Hippocampal formation (tissue), 2 donors: Measurements from ENCODE around the gene TRIM29.

Experiments used
- DNase-seq, 2 donors: peaks; one replicate each; lab custom pipeline; 2025; lab: John Stamatoyannopoulos, UW

TRIM29 gene

GRCh38 chr11:120122924-120123683 lies 14.8 kb downstream of the TRIM29 start:
- no peak for DNase-seq

DNA sequence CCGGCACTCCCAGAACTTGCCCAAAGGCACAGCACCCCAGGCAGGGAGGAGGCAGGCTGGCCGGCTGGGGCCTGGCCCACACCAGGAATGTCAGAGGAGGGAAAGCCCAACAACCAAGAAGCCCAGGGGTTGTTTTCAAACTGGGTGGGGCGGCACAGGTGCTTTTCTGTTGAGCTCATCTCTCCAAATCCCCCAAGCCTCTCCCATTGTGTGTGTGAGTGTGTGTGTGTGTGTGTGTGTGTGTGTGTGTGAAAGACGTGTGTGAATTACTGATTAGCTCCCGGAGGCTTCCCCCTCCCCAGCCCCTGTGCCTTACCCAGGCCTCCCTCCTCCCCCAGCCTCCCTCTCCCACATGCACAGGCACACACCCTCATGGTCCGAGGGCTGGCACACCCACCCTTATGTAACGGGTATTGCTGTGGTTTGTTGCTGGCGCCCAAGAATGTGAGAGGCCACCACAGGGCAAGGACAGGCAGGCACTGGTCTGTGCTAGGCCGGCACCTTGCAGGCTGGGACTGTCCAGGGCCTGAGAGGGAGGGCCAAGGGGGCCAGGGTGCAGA lies 15.9 kb downstream of the TRIM29 start:
- no peak for DNase-seq

DNA sequence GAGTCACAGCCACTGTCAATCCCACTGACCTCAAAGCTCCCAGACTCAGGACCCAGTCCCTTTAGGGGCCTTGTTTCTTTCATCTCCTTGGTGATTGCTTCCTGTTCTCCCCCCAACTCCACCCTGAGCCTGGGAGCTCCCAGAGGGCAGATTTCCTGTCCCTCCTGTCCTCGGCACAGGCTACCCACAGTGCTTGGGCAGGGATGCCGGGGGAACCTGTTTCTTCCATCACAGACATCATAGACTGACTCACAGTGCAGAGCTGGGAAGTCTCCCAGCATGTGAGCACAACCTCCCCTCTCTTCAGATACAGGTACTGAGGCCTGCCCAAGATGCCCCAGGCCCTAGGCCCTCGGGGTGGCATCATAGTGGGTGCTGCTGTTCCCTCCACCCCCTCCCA lies 16.6 kb downstream of the TRIM29 start:
- DNase-seq: no peak

- DNase-seq: no peak
These were observed 17.0 kb downstream of the TRIM29 start for GRCh38 chr11:120120805-120121335.

GRCh38 chr11:120119121-120119520 lies 18.8 kb downstream of the TRIM29 start:
- no peak for DNase-seq

DNA sequence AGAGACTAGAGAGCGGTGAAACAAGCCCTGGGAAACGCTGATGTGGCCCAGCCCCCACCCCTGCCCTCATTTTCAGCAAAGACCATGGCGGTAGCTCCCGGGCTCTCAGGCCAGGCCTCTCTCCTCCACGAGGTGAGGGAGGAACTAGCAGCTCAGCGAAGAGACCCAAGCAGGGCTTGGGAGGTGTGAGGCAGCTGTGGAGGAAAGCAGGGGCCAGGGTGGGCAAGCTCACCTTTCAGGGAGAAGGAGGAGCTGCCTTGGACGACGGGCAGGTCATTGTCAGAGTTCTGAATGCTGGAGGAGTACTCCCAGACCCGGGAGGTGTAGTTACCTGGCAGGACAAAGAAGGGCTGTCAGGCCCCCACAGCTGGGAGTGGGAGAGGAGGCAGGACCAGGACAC lies 19.9 kb downstream of the TRIM29 start:
- no peak for DNase-seq

DNA sequence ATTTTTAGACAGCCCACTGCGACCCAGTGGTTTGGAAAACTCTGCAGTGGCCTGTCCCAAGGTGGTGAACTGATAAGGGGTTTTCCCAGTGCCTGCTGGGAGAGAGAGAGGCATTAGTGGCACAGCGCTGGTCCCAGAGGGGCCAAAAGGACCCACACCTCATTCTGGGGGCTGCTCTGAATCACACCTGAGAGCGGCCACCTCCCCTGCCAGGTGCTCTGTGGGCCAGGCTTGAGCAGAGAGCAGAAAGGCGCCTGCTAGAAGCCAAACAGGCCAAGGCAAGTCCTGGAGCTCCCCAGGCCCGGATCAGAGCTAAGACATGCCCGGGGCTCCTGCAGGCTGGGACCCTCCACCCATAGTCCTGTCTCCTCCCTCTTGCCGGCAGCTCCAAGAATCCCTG lies 20.9 kb downstream of the TRIM29 start:
- DNase-seq: no peak

DNA sequence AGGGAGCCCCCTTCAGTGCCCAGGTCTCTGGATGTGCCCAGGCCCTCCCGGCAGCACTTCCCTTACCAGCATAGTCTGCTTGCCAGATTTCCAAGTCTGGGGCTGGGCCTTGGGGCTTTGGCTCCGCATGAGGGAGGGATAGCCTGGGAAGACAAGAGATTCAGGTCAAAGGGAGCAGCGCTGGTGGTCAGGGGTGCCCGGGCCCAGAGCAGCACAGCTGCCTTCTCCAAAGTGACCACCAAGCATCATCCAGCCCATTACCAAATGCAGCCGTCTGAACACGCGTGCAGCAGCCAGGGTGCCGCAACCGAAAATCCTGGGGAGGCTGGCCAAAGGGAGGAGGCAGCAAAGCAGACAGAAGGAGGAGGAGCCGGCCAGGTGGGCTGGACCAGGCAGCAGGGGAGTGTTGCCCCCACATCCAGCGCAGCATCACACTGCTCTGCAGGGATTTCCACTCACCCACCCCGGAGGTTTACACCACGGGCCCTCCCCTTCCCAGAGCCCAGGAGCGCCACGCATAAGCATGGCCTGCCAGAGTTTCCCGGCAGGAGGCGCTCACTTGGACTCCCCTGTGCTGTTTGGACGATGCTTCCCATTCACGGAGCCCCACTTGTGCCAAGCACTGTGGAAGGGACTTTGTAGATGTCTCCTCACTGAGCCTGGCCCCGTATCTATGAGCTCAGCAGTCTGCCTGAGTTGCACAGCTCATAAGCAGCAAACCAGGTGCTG lies 22.5 kb downstream of the TRIM29 start:
- no peak for DNase-seq

DNA sequence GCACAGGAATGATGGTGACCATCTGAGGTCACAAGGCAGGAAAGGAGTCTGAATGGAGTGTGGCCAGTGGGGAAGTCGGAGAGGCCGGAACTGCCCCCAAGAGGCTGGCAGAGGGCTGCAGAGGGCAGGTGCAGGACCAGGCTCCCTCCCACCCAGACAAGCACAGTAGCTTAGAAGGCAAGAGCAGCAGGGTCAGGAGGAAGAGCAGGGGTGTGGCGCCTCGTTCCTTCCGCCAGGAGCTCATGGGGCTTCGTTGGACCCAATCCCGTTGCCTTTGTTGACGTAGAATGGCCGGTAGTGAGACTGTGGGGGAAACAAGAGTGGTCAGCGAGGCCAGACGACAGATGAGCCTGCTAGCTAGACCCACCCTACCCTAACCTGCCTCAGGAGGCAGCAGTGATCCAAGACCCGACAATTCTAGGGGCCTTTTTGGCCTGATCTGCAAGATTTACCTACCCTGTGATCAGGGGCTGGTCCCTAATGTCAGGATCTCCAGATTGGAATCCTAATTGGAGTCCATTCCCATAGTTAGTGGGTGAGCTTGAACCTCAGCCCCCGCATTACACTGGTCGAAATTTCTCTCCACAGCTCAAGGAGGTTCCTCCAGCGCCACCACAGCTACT lies 25.6 kb downstream of the TRIM29 start:
- no peak for DNase-seq

- DNase-seq: no peak
These were observed 28.4 kb downstream of the TRIM29 start for GRCh38 chr11:120109531-120109930.

GRCh38 chr11:120108785-120109168 lies 29.1 kb downstream of the TRIM29 start:
- no peak for DNase-seq

- peak; percentile 57 to 78 for DNase-seq
These were observed 29.6 kb downstream of the TRIM29 start for GRCh38 chr11:120108154-120108784.

- DNase-seq: no peak
These were observed 30.2 kb downstream of the TRIM29 start for GRCh38 chr11:120107692-120108091.

- DNase-seq: no peak
These were observed 31.4 kb downstream of the TRIM29 start for GRCh38 chr11:120106354-120107150.

GRCh38 chr11:120105576-120105975 lies 32.3 kb downstream of the TRIM29 start:
- no peak for DNase-seq

DNA sequence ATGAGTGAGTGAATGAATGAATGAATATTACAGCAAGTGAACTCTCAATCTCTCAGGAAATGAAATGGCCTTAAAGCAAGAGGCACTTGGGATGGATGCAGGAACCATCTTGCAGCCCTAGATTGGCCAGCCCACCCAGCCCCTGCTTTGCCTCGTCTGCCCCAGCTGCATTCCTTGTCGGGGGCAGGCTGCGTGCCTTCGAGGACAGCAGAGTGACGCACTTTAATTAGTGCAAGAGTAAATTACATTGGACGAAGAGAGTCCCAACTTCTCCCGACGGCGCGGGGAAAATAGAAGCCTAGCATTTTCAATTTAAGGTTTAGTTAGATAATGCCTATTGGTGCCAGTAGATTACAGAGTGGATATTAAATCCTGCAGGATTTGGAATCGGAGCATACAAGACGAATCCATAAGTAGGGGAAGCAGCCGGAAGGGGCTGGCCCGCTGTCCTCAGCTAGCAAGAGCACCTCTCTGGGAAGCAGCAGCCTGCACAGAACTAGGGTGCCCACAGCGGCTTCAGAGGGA lies 33.8 kb downstream of the TRIM29 start:
- no peak for DNase-seq

DNA sequence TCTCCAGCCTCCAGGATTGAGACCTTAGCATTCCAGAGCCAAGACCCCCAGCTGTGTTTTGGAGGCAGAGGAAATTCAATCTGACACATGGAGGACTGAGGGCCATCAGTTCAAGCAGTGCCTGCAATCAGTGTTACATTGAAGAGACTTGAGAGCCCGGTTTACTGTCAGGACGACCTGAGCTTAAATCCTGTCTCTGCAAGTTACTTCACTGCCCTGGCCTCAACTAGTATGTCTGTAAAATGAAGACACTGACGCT lies 35.1 kb downstream of the TRIM29 start:
- no peak for DNase-seq

GRCh38 chr11:120102050-120102863 lies 35.7 kb downstream of the TRIM29 start:
- DNase-seq: no peak

DNA sequence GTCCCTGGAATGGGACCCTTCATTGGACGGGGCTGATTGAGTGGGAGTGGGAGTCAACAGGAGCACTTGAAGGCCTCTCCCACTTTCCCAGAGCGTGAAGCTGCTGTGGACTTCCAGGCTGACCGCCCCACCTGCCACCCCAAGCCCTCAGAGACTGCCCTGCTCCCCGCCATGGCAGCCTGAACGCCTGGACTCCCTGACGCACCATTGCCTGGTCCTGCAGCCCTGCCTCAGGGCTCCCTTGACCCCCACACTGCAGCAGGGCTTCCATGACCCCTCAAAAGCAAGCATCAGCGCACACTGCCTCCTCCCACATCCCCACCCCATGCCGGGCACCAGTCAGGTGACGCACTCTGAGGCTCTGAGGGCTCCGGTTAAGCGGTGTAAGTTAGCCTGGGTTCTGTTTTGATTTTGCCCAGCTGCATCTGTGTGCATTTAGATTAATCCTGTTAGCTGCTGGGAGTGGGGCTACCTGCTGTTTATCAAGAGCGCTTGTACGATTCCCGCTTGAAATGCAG lies 39.4 kb downstream of the TRIM29 start:
- DNase-seq: no peak
